Stomach (tissue), 9 donors: ENCODE results near the gene SLC35F6. TPM values are rescaled to one million over a fixed set of nuclear protein-coding genes. Genes with fewer than 3 reads are reported as not detected.

Source experiments
- DNase-seq, 2 donors: peaks; one replicate each; pipeline versions ENCODE4 v3.0.0 to v3.0.0-alpha.2; 2013 to 2019
- H3K27ac ChIP-seq, 5 donors: fragments of 200-600 bp in 4 of 5; sonication (generic) in 4 of 5; one replicate each; pipeline ENCODE4 v1.5.1; 2013 to 2019; ENCODE audit warnings: mild to moderate bottlenecking in 1 of 5, moderate library complexity in 1 of 5
- H3K27me3 ChIP-seq, 3 donors: fragments of 200-600 bp; sonication (generic); one replicate each; pipeline ENCODE4 v1.5.1; 2017 to 2019; ENCODE audit warnings: mixed run types in 1 of 3
- H3K36me3 ChIP-seq, 4 donors: fragments of 200-600 bp; sonication (generic); 1 replicate in 3 of 4; 2 replicates in 1 of 4; pipeline ENCODE4 v1.5.1; 2016 to 2019
- H3K4me1 ChIP-seq, 4 donors: fragments of 200-600 bp; sonication (generic); one replicate each; pipeline ENCODE4 v1.5.1; 2016 to 2019
- H3K4me3 ChIP-seq, 4 donors: fragments of 200-600 bp; sonication (generic) in 3 of 4; one replicate each; pipeline ENCODE4 v1.5.1; 2016 to 2019; ENCODE audit warnings: mild to moderate bottlenecking in 1 of 4
- H3K9me3 ChIP-seq, 4 donors: fragments of 200-600 bp; sonication (generic); one replicate each; pipeline ENCODE4 v1.5.1; 2016 to 2019
- CTCF ChIP-seq, 7 experiments: fragments of 450-650 bp in 4 of 7; fragments of 200-600 bp in 3 of 7; sonication (generic) in 3 of 7; IDR thresholded peaks; one replicate each; pipeline ENCODE4 v1.5.1; 2016 to 2019; ENCODE audit warnings: antibody characterized with exemption in 7 of 7, control low read depth in 2 of 7, mild to moderate bottlenecking in 1 of 7
- EP300 ChIP-seq: sonication (generic); formaldehyde crosslinking; IDR thresholded peaks from one replicate; pipeline ENCODE4 v1.6.1; 2017; ENCODE audit warnings: antibody characterized with exemption
- POLR2A ChIP-seq, 4 donors: fragments of 450-650 bp; IDR thresholded peaks; one replicate each; pipeline ENCODE4 v1.6.1; 2016; ENCODE audit warnings: antibody characterized with exemption in 4 of 4, control low read depth in 2 of 4, mild to moderate bottlenecking in 1 of 4, moderate library complexity in 1 of 4
- POLR2AphosphoS5 ChIP-seq, 3 donors: sonication (generic); formaldehyde crosslinking; IDR thresholded peaks; one replicate each; pipeline ENCODE4 v1.6.1; 2016; ENCODE audit warnings: antibody characterized with exemption in 3 of 3
- WGBS, 5 donors: extraction: QIAGEN DNeasy Blood & Tissue Kit in 3 of 5; methylation state at CpG; one replicate each; pipeline versions ENCODE4 v1.1.5 to v1.1.7; 2013 to 2018; 5-methylcytosine and 5-hydroxymethylcytosine counted together
- intact Hi-C: fragments of 100-400 bp; cut with DNase I; formaldehyde crosslinking; loops from one replicate; pipeline ENCODE4 v1.15.1; 2023; ENCODE audit warnings: low total_unique reads
- polyA plus RNA-seq, 3 donors: library from polyadenylated mRNA; stranded (reverse); fragments of 200-250 nt; gene quantifications; one replicate each; pipeline ENCODE4 v1.2.3, GENCODE V29; 2013
- total RNA-seq, 5 donors: library from RNA; depleted of rRNA; stranded (reverse); fragments of >200 nt; gene quantifications; one replicate each; pipeline versions ENCODE4 v1.1.0 to v1.2.3, GENCODE V29; 2014 to 2016
- donor health status: healthy with polysubstance abuse.
- donor health status: Bipolar disorder and iron deficiency.
- donor health status: healthy.

Gene SLC35F6
- total and polyA plus RNA-seq, 8 donors, result 4.9 to 40.9 (median 12.9) TPM

GRCh38 chr2:26816893-26817292 is 52.8 kb downstream of the SLC35F6 start:
- no peaks in the 10 kb centered on the region for H3K9me3 ChIP-seq
- TF ChIP-seq POLR2AphosphoS5 (IDR thresholded peaks at IDR 0.05) (no peak), CTCF (IDR thresholded peaks at IDR 0.05) (no peak), EP300 (no peak), POLR2A (IDR thresholded peaks at IDR 0.05) (no peak)
- H3K4me1 ChIP-seq, result no peaks in the 10 kb centered on the region
- WGBS, 5 donors, result 34 to 44% (median 40%) methylated on average over 3 of the region's 3 CpGs
- H3K27me3 ChIP-seq, result peaks cover 0 to 68% (median 0%) of the 10 kb centered on the region in 3 donors
- H3K27ac ChIP-seq, result no peak overlapping the region
- DNase-seq, result no peak
- no peaks in the 10 kb centered on the region for H3K36me3 ChIP-seq
- intact Hi-C loops, result no loop called here
- H3K4me3 ChIP-seq, result no peak overlapping the region

- WGBS, 5 donors, result 66 to 81% (median 77%) methylated on average over 5 of the region's 5 CpGs
- H3K9me3 ChIP-seq, result no peaks in the 10 kb centered on the region
- no peaks in the 10 kb centered on the region for H3K36me3 ChIP-seq
- no peak overlapping the region for H3K27ac ChIP-seq
- no peak for DNase-seq
- H3K4me1 ChIP-seq, result no peaks in the 10 kb centered on the region
- H3K27me3 ChIP-seq, result peaks cover 0 to 59% (median 0%) of the 10 kb centered on the region in 3 donors
- no peak overlapping the region for H3K4me3 ChIP-seq
- intact Hi-C loops, result no loop called here
- no peak for TF ChIP-seq POLR2A (IDR thresholded peaks at IDR 0.05)
- no peak for TF ChIP-seq POLR2AphosphoS5 (IDR thresholded peaks at IDR 0.05)
- TF ChIP-seq EP300, result no peak
- TF ChIP-seq CTCF (IDR thresholded peaks at IDR 0.05), result no peak
Observed at GRCh38 chr2:26818255-26818654, 54.2 kb downstream of the SLC35F6 start.

GRCh38 chr2:26818972-26819371 is 54.9 kb downstream of the SLC35F6 start:
- H3K27ac ChIP-seq, result no peak overlapping the region
- no peak for DNase-seq
- no peaks in the 10 kb centered on the region for H3K4me1 ChIP-seq
- no peaks in the 10 kb centered on the region for H3K36me3 ChIP-seq
- intact Hi-C loops, result no loop called here
- H3K4me3 ChIP-seq, result no peak overlapping the region
- no peaks in the 10 kb centered on the region for H3K9me3 ChIP-seq
- H3K27me3 ChIP-seq, result peaks cover 0 to 57% (median 0%) of the 10 kb centered on the region in 3 donors
- no peak for TF ChIP-seq POLR2AphosphoS5 (IDR thresholded peaks at IDR 0.05)
- TF ChIP-seq EP300, result no peak
- TF ChIP-seq CTCF (IDR thresholded peaks at IDR 0.05), result no peak
- TF ChIP-seq POLR2A (IDR thresholded peaks at IDR 0.05), result no peak
- whole genome bisulfite sequencing, 5 donors, result 70 to 78% (median 72%) methylated on average over 6 of the region's 6 CpGs

- intact Hi-C loops, result no loop called here
- Histone ChIP-seq H3K36me3 (no peaks in the 10 kb centered on the region), H3K27me3 (peaks cover 0 to 42% (median 0%) of the 10 kb centered on the region in 3 donors), H3K27ac (no peak overlapping the region), H3K9me3 (no peaks in the 10 kb centered on the region), H3K4me3 (no peak overlapping the region), H3K4me1 (no peaks in the 10 kb centered on the region)
- no peak for DNase-seq
- TF ChIP-seq POLR2A (IDR thresholded peaks at IDR 0.05) (no peak), CTCF (IDR thresholded peaks at IDR 0.05) (no peak), EP300 (no peak), POLR2AphosphoS5 (IDR thresholded peaks at IDR 0.05) (no peak)
- 78 to 86% (median 83%) methylated on average over 7 of the region's 7 CpGs for WGBS, 5 donors
Observed at GRCh38 chr2:26820932-26821331, 56.8 kb downstream of the SLC35F6 start.
